Loucy (cell line): ENCODE results near the gene WDTC1.

Experiments
- H2AFZ ChIP-seq: fragments of 200-600 bp; sonication (generic); 2 replicates; pipeline ENCODE4 v1.6.0; 2016; ENCODE audit warnings: antibody characterized with exemption, mild to moderate bottlenecking, low read length, moderate library complexity
- H3F3A ChIP-seq: fragments of 200-600 bp; 2 replicates; pipeline ENCODE4 v1.6.0; 2016; ENCODE audit warnings: antibody characterized with exemption, low read depth, mild to moderate bottlenecking
- H3K27me3 ChIP-seq: fragments of 200-600 bp; sonication (generic); 2 replicates; pipeline ENCODE4 v1.6.1; 2014; ENCODE audit warnings: low read length, mild to moderate bottlenecking; ENCODE audit not compliant: insufficient read depth, poor library complexity, severe bottlenecking
- H3K36me3 ChIP-seq: fragments of 200-600 bp; sonication (generic); 2 replicates; pipeline ENCODE4 v1.6.1; 2016; ENCODE audit warnings: low read length; ENCODE audit not compliant: insufficient read depth
- H3K4me1 ChIP-seq: fragments of 200-600 bp; sonication (generic); 2 replicates; pipeline ENCODE4 v1.5.1; 2014; ENCODE audit warnings: low read length, mild to moderate bottlenecking; ENCODE audit not compliant: insufficient read depth, poor library complexity, severe bottlenecking
- H3K4me2 ChIP-seq: fragments of 200-600 bp; sonication (generic); 2 replicates; pipeline ENCODE4 v1.6.0; 2014; ENCODE audit warnings: antibody characterized with exemption, low read length, low read depth, mild to moderate bottlenecking; ENCODE audit not compliant: poor library complexity, severe bottlenecking
- H3K4me3 ChIP-seq: fragments of 200-600 bp; sonication (generic); 2 replicates; pipeline ENCODE4 v1.5.1; 2014; ENCODE audit warnings: low read length, mild to moderate bottlenecking, mixed read lengths; ENCODE audit not compliant: poor library complexity, severe bottlenecking
- H3K79me2 ChIP-seq: fragments of 200-600 bp; sonication (generic); 2 replicates; pipeline ENCODE4 v1.6.1; 2014; ENCODE audit warnings: low read length; ENCODE audit not compliant: insufficient read depth
- H3K9ac ChIP-seq: fragments of 200-600 bp; sonication (generic); 2 replicates; pipeline ENCODE4 v1.6.0; 2014; ENCODE audit warnings: mild to moderate bottlenecking, low read depth, low read length, moderate library complexity; ENCODE audit not compliant: poor library complexity, severe bottlenecking
- H3K9me2 ChIP-seq: fragments of 200-600 bp; sonication (generic); replicated peaks from 2 replicates; pipeline ENCODE4 v1.6.1; 2016; ENCODE audit warnings: low read depth, low read length, mixed read lengths
- H3K9me3 ChIP-seq: fragments of 200-600 bp; sonication (generic); 2 replicates; pipeline ENCODE4 v1.6.1; 2014; ENCODE audit warnings: mild to moderate bottlenecking, antibody characterized with exemption, low read length, low read depth; ENCODE audit not compliant: insufficient read depth
- H4K20me1 ChIP-seq: fragments of 200-600 bp; sonication (generic); 2 replicates; pipeline ENCODE4 v1.6.0; 2014; ENCODE audit warnings: antibody characterized with exemption, low read length, mild to moderate bottlenecking; ENCODE audit not compliant: insufficient read depth, poor library complexity, severe bottlenecking
- CTCF ChIP-seq: fragments of 200-600 bp; sonication (generic); conservative IDR thresholded peaks from 2 replicates; pipeline ENCODE4 v1.5.1; 2014; ENCODE audit warnings: mild to moderate bottlenecking, antibody characterized with exemption, low read length
- EZH2phosphoT487 ChIP-seq: fragments of 200-600 bp; IDR thresholded peaks from 2 replicates; pipeline ENCODE4 v1.6.1; 2018; ENCODE audit warnings: antibody characterized with exemption, mild to moderate bottlenecking, moderate library complexity, borderline replicate concordance

WDTC1 gene

DNA sequence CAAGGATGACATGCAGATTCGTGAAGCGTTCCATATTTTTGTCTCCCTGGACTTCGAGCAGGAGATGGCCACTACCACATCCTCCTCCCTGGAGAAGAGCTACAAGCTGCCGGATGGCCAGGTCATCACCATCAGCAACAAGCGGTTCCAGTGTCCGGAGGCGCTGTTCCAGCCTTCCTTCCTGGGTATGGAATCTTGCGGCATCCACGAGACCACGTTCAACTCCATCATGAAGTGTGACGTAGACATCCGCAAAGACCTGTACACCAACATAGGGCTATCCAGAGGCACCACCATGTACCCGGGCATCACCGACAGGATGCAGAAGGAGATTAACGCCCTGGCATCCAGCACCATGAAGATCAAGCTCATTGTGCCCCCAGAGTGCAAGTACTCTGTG lies 90.9 kb downstream of the WDTC1 start:
- peaks cover 47% of the 10 kb centered on the region for H3K4me1 ChIP-seq
- no peak overlapping the region for H3K9ac ChIP-seq
- no peak overlapping the region for H2AFZ ChIP-seq
- H3K4me3 ChIP-seq = no peak overlapping the region
- H3K4me2 ChIP-seq = peak overlapping the region; percentile 98
- H3K27me3 ChIP-seq = no peaks in the 10 kb centered on the region
- H4K20me1 ChIP-seq = peaks cover 22% of the 10 kb centered on the region
- no peaks in the 10 kb centered on the region for H3K9me3 ChIP-seq
- no peaks in the 10 kb centered on the region for H3K9me2 ChIP-seq
- peaks cover 76% of the 10 kb centered on the region for H3K79me2 ChIP-seq
- no peaks in the 10 kb centered on the region for H3F3A ChIP-seq
- no peak for TF ChIP-seq CTCF
- no peak for TF ChIP-seq EZH2phosphoT487
- H3K36me3 ChIP-seq = peaks cover 7% of the 10 kb centered on the region; the same call in 1 of the 2 replicates

GRCh38 chr1:27327964-27328363 lies 93.5 kb downstream of the WDTC1 start:
- Histone ChIP-seq H3K9me3 (no peaks in the 10 kb centered on the region), H3K4me1 (peaks cover 45% of the 10 kb centered on the region), H3F3A (no peaks in the 10 kb centered on the region), H3K36me3 (peaks cover 24% of the 10 kb centered on the region; the same call in 1 of the 2 replicates), H3K4me2 (peak overlapping the region; percentile 29), H3K9me2 (no peaks in the 10 kb centered on the region), H3K9ac (peak overlapping the region; percentile 24), H3K27me3 (no peaks in the 10 kb centered on the region), H4K20me1 (peaks cover 15% of the 10 kb centered on the region), H3K79me2 (peaks cover 75% of the 10 kb centered on the region), H2AFZ (no peak overlapping the region), H3K4me3 (no peak overlapping the region)
- TF ChIP-seq CTCF (no peak), EZH2phosphoT487 (no peak)

DNA sequence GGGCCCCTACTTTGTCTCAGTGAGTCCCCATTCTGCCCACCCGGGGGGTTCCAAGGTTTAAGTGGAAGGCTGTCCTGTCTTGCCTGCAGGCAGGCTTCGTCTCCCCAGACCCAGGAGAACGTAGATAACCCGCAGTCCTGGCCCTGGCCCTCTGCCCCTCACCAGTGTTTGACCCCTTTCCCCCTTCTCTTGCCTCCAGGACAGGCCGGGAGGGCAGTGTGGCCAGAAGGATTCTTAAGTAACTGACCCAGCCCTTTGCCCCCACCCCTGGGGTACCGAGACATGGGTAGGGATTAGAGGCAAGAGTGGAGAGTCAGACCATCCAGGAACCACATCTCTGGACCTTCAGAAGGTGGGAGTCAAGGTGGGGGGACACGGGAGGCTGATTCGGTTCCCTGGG lies 96.4 kb downstream of the WDTC1 start:
- peaks cover 44% of the 10 kb centered on the region; the same call in 1 of the 2 replicates for H3K36me3 ChIP-seq
- no peaks in the 10 kb centered on the region for H3K9me3 ChIP-seq
- H3K9me2 ChIP-seq = no peaks in the 10 kb centered on the region
- no peak overlapping the region for H3K4me3 ChIP-seq
- TF ChIP-seq CTCF = no peak
- no peak for TF ChIP-seq EZH2phosphoT487
- no peak overlapping the region for H3K9ac ChIP-seq
- H3F3A ChIP-seq = no peaks in the 10 kb centered on the region
- H3K27me3 ChIP-seq = no peaks in the 10 kb centered on the region
- H3K79me2 ChIP-seq = peaks cover 47% of the 10 kb centered on the region
- H4K20me1 ChIP-seq = peaks cover 9% of the 10 kb centered on the region
- no peak overlapping the region for H2AFZ ChIP-seq
- no peak overlapping the region for H3K4me2 ChIP-seq
- peaks cover 22% of the 10 kb centered on the region for H3K4me1 ChIP-seq
